PC-9 (cell line): ENCODE results near the gene TCN1. TPM values are rescaled to one million over a fixed set of nuclear protein-coding genes. Genes with fewer than 3 reads are reported as not detected.

Experiments used
- BruUV-seq: library from RNA; stranded (reverse); fragments of 400-500 nt; replicated peaks from 2 replicates; lab custom pipeline; 2021; lab: Mats Ljungman, UMichigan
- CTCF ChIA-PET: fragments of 300-600 bp; sonication (Branson Sonifier 250); formaldehyde crosslinking; loops from one replicate; lab custom pipeline; 2022; ENCODE audit warnings: antibody characterized with exemption; lab: Charles Lee
- POLR2A ChIA-PET: fragments of 300-600 bp; sonication (Branson Sonifier 250); formaldehyde crosslinking; loops from one replicate; lab custom pipeline; 2022; ENCODE audit warnings: antibody characterized with exemption; ENCODE audit not compliant: unreplicated experiment; lab: Charles Lee
- DNase-seq, 2 experiments: peaks; one replicate each; pipeline versions ENCODE4 v3.0.0 to v3.0.0-alpha.2; 2015 to 2022; ENCODE audit warnings: mixed read lengths in 1 of 2
- H2AFZ ChIP-seq: fragments of 200-600 bp; sonication (generic); 2 replicates; pipeline ENCODE4 v1.8.1; 2017; ENCODE audit warnings: antibody characterized with exemption
- H3F3A ChIP-seq: fragments of 200-600 bp; sonication (generic); 2 replicates; pipeline ENCODE4 v1.8.1; 2017; ENCODE audit warnings: antibody characterized with exemption, mild to moderate bottlenecking, low read depth; ENCODE audit not compliant: insufficient read depth
- H3K27ac ChIP-seq: fragments of 200-600 bp; sonication (generic); 2 replicates; pipeline ENCODE4 v1.6.1; 2016; ENCODE audit warnings: mixed run types
- H3K27me3 ChIP-seq: fragments of 200-600 bp; sonication (generic); 2 replicates; pipeline ENCODE4 v1.6.1; 2016; ENCODE audit warnings: low read depth, mixed run types; ENCODE audit not compliant: insufficient read depth
- H3K36me3 ChIP-seq: fragments of 200-600 bp; sonication (generic); 2 replicates; pipeline ENCODE4 v1.6.1; 2016; ENCODE audit warnings: low read depth, mixed run types
- H3K4me1 ChIP-seq: fragments of 200-600 bp; sonication (generic); replicated peaks from 2 replicates; pipeline ENCODE4 v1.6.1; 2016; ENCODE audit warnings: mixed run types; ENCODE audit not compliant: insufficient read depth
- H3K4me2 ChIP-seq: fragments of 200-600 bp; sonication (generic); 2 replicates; pipeline ENCODE4 v1.6.1; 2017; ENCODE audit warnings: mixed run types
- H3K4me3 ChIP-seq: fragments of 200-600 bp; sonication (generic); 2 replicates; pipeline ENCODE4 v1.6.1; 2016; ENCODE audit warnings: mixed run types
- H3K79me2 ChIP-seq: fragments of 200-600 bp; sonication (generic); 2 replicates; pipeline ENCODE4 v1.6.1; 2017; ENCODE audit warnings: low read depth, mixed run types
- H3K9me2 ChIP-seq: fragments of 200-600 bp; sonication (generic); 2 replicates; pipeline ENCODE4 v1.8.1; 2017; ENCODE audit warnings: mild to moderate bottlenecking; ENCODE audit not compliant: insufficient read depth
- H3K9me3 ChIP-seq: fragments of 200-600 bp; sonication (generic); 2 replicates; pipeline ENCODE4 v1.8.1; 2016; ENCODE audit warnings: low read depth; ENCODE audit not compliant: insufficient read depth
- H4K20me1 ChIP-seq: fragments of 200-600 bp; sonication (generic); 2 replicates; pipeline ENCODE4 v1.8.1; 2017; ENCODE audit not compliant: insufficient read depth
- EZH2 ChIP-seq: fragments of 200-600 bp; sonication (generic); IDR thresholded peaks from 2 replicates; pipeline ENCODE4 v1.8.0; 2017; ENCODE audit warnings: antibody characterized with exemption, low read depth
- intact Hi-C: fragments of 100-400 bp; cut with micrococcal nuclease; formaldehyde crosslinking; loops from one replicate; pipeline ENCODE4 v1.10.0; 2022; ENCODE audit not compliant: unreplicated experiment
- total RNA-seq: library from RNA; stranded (reverse); gene quantifications from 2 replicates; pipeline ENCODE4 v1.2.3, GENCODE V29; 2021
- TF ChIP-seq, protein P1 (sequence below): fragments of 200-600 bp; sonication (generic); conservative IDR thresholded peaks from 2 replicates; pipeline ENCODE4 v1.6.1; 2017; ENCODE audit warnings: mixed run types, antibody characterized with exemption, mild to moderate bottlenecking, moderate library complexity

The TCN1 gene
- total RNA-seq, 1 experiment from 2014 or later: 1.4 TPM

- POLR2A ChIA-PET: no interaction called here
- DNase-seq: no peak
- CTCF ChIA-PET: no interaction called here
- H3K27me3 ChIP-seq: no peaks in the 10 kb centered on the region
- H3K9me2 ChIP-seq: no peaks in the 10 kb centered on the region
- intact Hi-C loops: no loop called here
- no TSS peak for BruUV-seq
- no peaks in the 10 kb centered on the region for H3K36me3 ChIP-seq
- H3K4me3 ChIP-seq: no peak overlapping the region
- H3K4me1 ChIP-seq: peaks cover 36% of the 10 kb centered on the region
- H2AFZ ChIP-seq: no peak overlapping the region
- H4K20me1 ChIP-seq: no peaks in the 10 kb centered on the region
- H3K27ac ChIP-seq: no peak overlapping the region
- H3F3A ChIP-seq: peaks cover 24% of the 10 kb centered on the region
- no peak overlapping the region for H3K4me2 ChIP-seq
- TF ChIP-seq EZH2: no peak
- TF ChIP-seq, protein P1, sequence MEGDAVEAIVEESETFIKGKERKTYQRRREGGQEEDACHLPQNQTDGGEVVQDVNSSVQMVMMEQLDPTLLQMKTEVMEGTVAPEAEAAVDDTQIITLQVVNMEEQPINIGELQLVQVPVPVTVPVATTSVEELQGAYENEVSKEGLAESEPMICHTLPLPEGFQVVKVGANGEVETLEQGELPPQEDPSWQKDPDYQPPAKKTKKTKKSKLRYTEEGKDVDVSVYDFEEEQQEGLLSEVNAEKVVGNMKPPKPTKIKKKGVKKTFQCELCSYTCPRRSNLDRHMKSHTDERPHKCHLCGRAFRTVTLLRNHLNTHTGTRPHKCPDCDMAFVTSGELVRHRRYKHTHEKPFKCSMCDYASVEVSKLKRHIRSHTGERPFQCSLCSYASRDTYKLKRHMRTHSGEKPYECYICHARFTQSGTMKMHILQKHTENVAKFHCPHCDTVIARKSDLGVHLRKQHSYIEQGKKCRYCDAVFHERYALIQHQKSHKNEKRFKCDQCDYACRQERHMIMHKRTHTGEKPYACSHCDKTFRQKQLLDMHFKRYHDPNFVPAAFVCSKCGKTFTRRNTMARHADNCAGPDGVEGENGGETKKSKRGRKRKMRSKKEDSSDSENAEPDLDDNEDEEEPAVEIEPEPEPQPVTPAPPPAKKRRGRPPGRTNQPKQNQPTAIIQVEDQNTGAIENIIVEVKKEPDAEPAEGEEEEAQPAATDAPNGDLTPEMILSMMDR: no peak
- no peaks in the 10 kb centered on the region for H3K79me2 ChIP-seq
- H3K9me3 ChIP-seq: no peaks in the 10 kb centered on the region
Observed at GRCh38 chr11:59862252-59862651, 4.0 kb downstream of the TCN1 start.

DNA sequence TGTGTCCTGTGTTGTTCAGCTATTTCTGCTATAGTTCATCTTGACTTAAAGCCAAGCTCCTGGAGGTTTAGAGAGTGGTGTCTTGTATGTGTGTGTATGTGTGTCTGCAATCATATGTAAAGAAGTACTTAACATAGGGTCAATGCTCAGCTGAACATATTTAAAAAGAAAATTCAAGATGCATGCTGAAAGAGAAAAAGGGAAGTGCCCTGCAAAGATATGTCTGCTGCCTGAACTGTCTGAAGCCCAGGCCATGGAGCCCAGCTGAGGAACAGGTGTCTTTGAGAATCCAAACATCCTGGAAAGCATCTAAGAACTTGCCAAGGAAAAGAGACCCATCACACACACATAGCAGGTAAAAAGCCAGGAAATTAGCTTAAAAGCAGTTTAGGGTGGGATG lies 6.6 kb downstream of the TCN1 start:
- no peaks in the 10 kb centered on the region for H3K9me3 ChIP-seq
- H3K27ac ChIP-seq: no peak overlapping the region
- no peaks in the 10 kb centered on the region for H3K79me2 ChIP-seq
- DNase-seq: no peak
- H3K27me3 ChIP-seq: no peaks in the 10 kb centered on the region
- H3K4me1 ChIP-seq: peaks cover 37% of the 10 kb centered on the region
- H3K9me2 ChIP-seq: no peaks in the 10 kb centered on the region
- no TSS peak for BruUV-seq
- TF ChIP-seq, protein P1: no peak
- no peak for TF ChIP-seq EZH2
- H2AFZ ChIP-seq: no peak overlapping the region
- H3F3A ChIP-seq: peaks cover 27% of the 10 kb centered on the region
- POLR2A ChIA-PET: no interaction called here
- CTCF ChIA-PET: no interaction called here
- no peaks in the 10 kb centered on the region for H3K36me3 ChIP-seq
- H3K4me2 ChIP-seq: no peak overlapping the region
- no peak overlapping the region for H3K4me3 ChIP-seq
- intact Hi-C loops: loop anchor here (5.0 kb wide), 1 partner anchor 47 kb away; the partner anchor contains the start of gene MRPL16
- no peaks in the 10 kb centered on the region for H4K20me1 ChIP-seq

- ChIA-PET POLR2A (interaction anchor here (0.6 to 0.7 kb wide), 3 partner anchors 26 to 245 kb away, joined by 3 to 25 read pairs (median 4); no protein-coding TSS in a partner anchor), CTCF (interaction anchor here (0.7 kb wide), 1 partner anchor 41 kb away, joined by 3 read pairs; no protein-coding TSS in a partner anchor)
- peaks cover 33% of the 10 kb centered on the region for H3K4me1 ChIP-seq
- H3K9me3 ChIP-seq: no peaks in the 10 kb centered on the region
- H3K4me2 ChIP-seq: peak overlapping the region; percentile 48
- intact Hi-C loops: loop anchor here (1.0 to 5.0 kb wide), 5 partner anchors 44 to 307 kb away; partner anchors contain the start of genes MRPL16 and STX3
- peaks cover 25% of the 10 kb centered on the region; the same call in 1 of the 2 replicates for H3F3A ChIP-seq
- H3K9me2 ChIP-seq: no peaks in the 10 kb centered on the region
- TF ChIP-seq, protein P1: no peak
- TF ChIP-seq EZH2: no peak
- TSS peak; percentile 70 for BruUV-seq
- no peaks in the 10 kb centered on the region for H3K79me2 ChIP-seq
- DNase-seq: peak; percentile 67 to 80
- H2AFZ ChIP-seq: peak overlapping the region; percentile 49; the same call in 1 of the 2 replicates
- peak overlapping the region; percentile 78 for H3K27ac ChIP-seq
- H3K4me3 ChIP-seq: no peak overlapping the region
- no peaks in the 10 kb centered on the region for H3K27me3 ChIP-seq
- H4K20me1 ChIP-seq: no peaks in the 10 kb centered on the region
- no peaks in the 10 kb centered on the region for H3K36me3 ChIP-seq
Observed at GRCh38 chr11:59857439-59858434, 8.6 kb downstream of the TCN1 start.
